Adrenal gland (tissue), 12 donors: Measurements from ENCODE around the gene NCEH1. TPM values are rescaled to one million over a fixed set of nuclear protein-coding genes. Genes with fewer than 3 reads are reported as not detected.

ENCODE experiments used
- DNase-seq, 7 donors: peaks; one replicate each; pipeline ENCODE4 v3.0.0-alpha.2; 2019 to 2020
- H3K27ac ChIP-seq, 5 donors: fragments of 200-600 bp; sonication (generic) in 4 of 5; 1 replicate in 3 of 5; 2 replicates in 2 of 5; pipeline versions ENCODE4 v1.5.1 to v1.8.0; 2016 to 2020; ENCODE audit warnings: mild to moderate bottlenecking in 1 of 5
- H3K27me3 ChIP-seq: fragments of 200-600 bp; 2 replicates; pipeline ENCODE4 v1.8.0; 2021
- H3K36me3 ChIP-seq, 2 donors: fragments of 200-600 bp; replicated peaks in 1 of 2; 1 replicate in 1 of 2; 2 replicates in 1 of 2; pipeline versions ENCODE4 v1.5.1 to v1.8.0; 2018 to 2022
- H3K4me1 ChIP-seq, 2 donors: fragments of 200-600 bp; replicated peaks in 1 of 2; 1 replicate in 1 of 2; 2 replicates in 1 of 2; pipeline versions ENCODE4 v1.5.1 to v1.8.0; 2018 to 2021
- H3K4me3 ChIP-seq, 4 donors: fragments of 200-600 bp; sonication (generic) in 3 of 4; one replicate each; pipeline ENCODE4 v1.5.1; 2016 to 2018
- H3K9me3 ChIP-seq, 3 donors: fragments of 200-600 bp; sonication (generic) in 1 of 3; replicated peaks in 1 of 3; 1 replicate in 2 of 3; 2 replicates in 1 of 3; pipeline versions ENCODE4 v1.5.1 to v1.8.0; 2016 to 2021
- CTCF ChIP-seq, 6 experiments: fragments of 450-650 bp in 4 of 6; fragments of 200-600 bp in 2 of 6; sonication (generic) in 1 of 6; IDR thresholded peaks; 1 replicate in 5 of 6; 2 replicates in 1 of 6; pipeline versions ENCODE4 v1.5.1 to v1.8.0; 2016 to 2021; ENCODE audit warnings: antibody characterized with exemption in 6 of 6, mild to moderate bottlenecking in 2 of 6, moderate library complexity in 1 of 6
- POLR2A ChIP-seq, 2 donors: fragments of 450-650 bp; IDR thresholded peaks; one replicate each; pipeline ENCODE4 v1.6.1; 2017; ENCODE audit warnings: antibody characterized with exemption in 2 of 2, mild to moderate bottlenecking in 2 of 2, moderate library complexity in 1 of 2
- WGBS, 4 donors: extraction: QIAGEN DNeasy Blood & Tissue Kit in 2 of 4; methylation state at CpG; one replicate each; pipeline versions ENCODE4 v1.1.5 to v1.1.7; 2013 to 2017; 5-methylcytosine and 5-hydroxymethylcytosine counted together
- intact Hi-C, 2 donors: fragments of 100-400 bp; cut with DNase I; formaldehyde crosslinking; loops; one replicate each; pipeline versions ENCODE4 v1.14.1 to v1.15.0; 2022 to 2023
- polyA plus RNA-seq, 3 donors: library from polyadenylated mRNA; stranded (reverse); fragments of 200-250 nt in 2 of 3; fragments of 350-450 nt in 1 of 3; fragmentation: Illumina TruSeq in 1 of 3; extraction: RNeasy Lipid Tissue Mini Kit (QIAGEN cat#74804) in 1 of 3; gene quantifications; one replicate each; pipeline ENCODE4 v1.2.3, GENCODE V29; 2013 to 2014
- total RNA-seq, 9 donors: library from RNA; depleted of rRNA in 4 of 9; stranded (reverse); fragments of >200 nt in 4 of 9; fragments of 120-200 nt in 1 of 9; fragmentation: NEBNext Ultra II Directional in 1 of 9; extraction: Animal tissue kit (Norgen Biotek cat#: 25700) in 1 of 9; gene quantifications; one replicate each; pipeline versions ENCODE4 v1.1.0 to v1.2.4, GENCODE V29; 2013 to 2023
- donor health status: healthy with polysubstance abuse.
- donor health status: Bipolar disorder and iron deficiency.
- donor health status: DM: yes; HTN: yes; CAD: no.
- donor health status: DM: no; HTN: no; CAD: no.
- donor health status: DM: no; HTN: no; CAD: no.
- donor health status: DM: yes; HTN: yes; CAD: no.

The NCEH1 gene
- total and polyA plus RNA-seq, 12 donors = 5.8 to 55.3 (median 39.4) TPM

GRCh38 chr3:172698631-172699030, 12.2 kb downstream of the NCEH1 start:
- peak overlapping the region; percentile 4 to 86 (median 70) for H3K27ac ChIP-seq
- H3K4me1 ChIP-seq = peaks cover 43 to 76% of the 10 kb centered on the region in 2 donors
- intact Hi-C loops = no loop called here
- H3K9me3 ChIP-seq = no peaks in the 10 kb centered on the region
- DNase-seq = peak; percentile 56 to 88 (median 77)
- TF ChIP-seq CTCF (IDR thresholded peaks at IDR 0.05) = no peak
- peak in 1 of 2 donors; percentile 13 for TF ChIP-seq POLR2A (IDR thresholded peaks at IDR 0.05)
- no peak overlapping the region for H3K4me3 ChIP-seq
- H3K27me3 ChIP-seq = no peaks in the 10 kb centered on the region
- 25 to 33% (median 28%) methylated on average over 6 of the region's 6 CpGs for WGBS, 4 donors
- H3K36me3 ChIP-seq = no peaks in the 10 kb centered on the region

GRCh38 chr3:172697558-172697957, 13.3 kb downstream of the NCEH1 start:
- Histone ChIP-seq H3K4me3 (no peak overlapping the region), H3K27me3 (no peaks in the 10 kb centered on the region), H3K36me3 (no peaks in the 10 kb centered on the region), H3K9me3 (no peaks in the 10 kb centered on the region), H3K4me1 (peaks cover 37 to 72% of the 10 kb centered on the region in 2 donors), H3K27ac (peak overlapping the region in 3 of 5 donors; percentile 54 to 86 (median 70))
- DNase-seq = no peak
- WGBS, 4 donors = 85 to 95% (median 88%) methylated on average over 1 of the region's 1 CpG
- intact Hi-C loops = no loop called here
- TF ChIP-seq POLR2A (IDR thresholded peaks at IDR 0.05) (no peak), CTCF (IDR thresholded peaks at IDR 0.05) (no peak)

GRCh38 chr3:172696357-172696756, 14.5 kb downstream of the NCEH1 start:
- Histone ChIP-seq H3K9me3 (no peaks in the 10 kb centered on the region), H3K36me3 (no peaks in the 10 kb centered on the region), H3K4me3 (no peak overlapping the region), H3K27me3 (no peaks in the 10 kb centered on the region), H3K4me1 (peaks cover 34 to 64% of the 10 kb centered on the region in 2 donors), H3K27ac (peak overlapping the region in 3 of 5 donors; percentile 5 to 86 (median 6))
- WGBS, 4 donors = 65 to 69% (median 66%) methylated on average over 5 of the region's 5 CpGs
- intact Hi-C loops = no loop called here
- TF ChIP-seq CTCF (IDR thresholded peaks at IDR 0.05) (no peak), POLR2A (IDR thresholded peaks at IDR 0.05) (no peak)
- DNase-seq = no peak

- no peak for TF ChIP-seq CTCF (IDR thresholded peaks at IDR 0.05)
- TF ChIP-seq POLR2A (IDR thresholded peaks at IDR 0.05) = no peak
- peaks cover 27 to 54% of the 10 kb centered on the region in 2 donors for H3K4me1 ChIP-seq
- no peaks in the 10 kb centered on the region for H3K27me3 ChIP-seq
- H3K9me3 ChIP-seq = no peaks in the 10 kb centered on the region
- H3K27ac ChIP-seq = peak overlapping the region in 2 of 5 donors; percentile 16 to 19
- no peak overlapping the region for H3K4me3 ChIP-seq
- no peak for DNase-seq
- 76 to 84% (median 78%) methylated on average over 4 of the region's 4 CpGs for WGBS, 4 donors
- intact Hi-C loops = no loop called here
- H3K36me3 ChIP-seq = no peaks in the 10 kb centered on the region
Measured at GRCh38 chr3:172694573-172695246, 16.2 kb downstream of the NCEH1 start.
